Right atrium auricular region (tissue), 2 donors: Measurements from ENCODE around the gene RTBDN. TPM values are rescaled to one million over a fixed set of nuclear protein-coding genes. Genes with fewer than 3 reads are reported as not detected.

Source experiments
- DNase-seq: peaks from one replicate; pipeline ENCODE4 v3.0.0-alpha.2; 2019; ENCODE audit warnings: low spot score
- H3K27ac ChIP-seq, 2 donors: fragments of 200-600 bp; sonication (generic); 1 replicate in 1 of 2; 2 replicates in 1 of 2; pipeline ENCODE4 v1.5.1; 2016 to 2019
- H3K27me3 ChIP-seq, 2 donors: fragments of 200-600 bp; sonication (generic); one replicate each; pipeline versions ENCODE4 v1.5.1 to v1.6.0; 2017 to 2019
- H3K36me3 ChIP-seq: fragments of 200-600 bp; sonication (generic); one replicate; pipeline ENCODE4 v1.5.1; 2016
- H3K4me1 ChIP-seq, 2 donors: fragments of 200-600 bp; sonication (generic); one replicate each; pipeline versions ENCODE4 v1.5.1 to v1.6.0; 2017 to 2019
- H3K4me3 ChIP-seq, 2 donors: fragments of 200-600 bp; sonication (generic); 1 replicate in 1 of 2; 2 replicates in 1 of 2; pipeline ENCODE4 v1.5.1; 2017 to 2019; ENCODE audit warnings: mild to moderate bottlenecking in 1 of 2, moderate library complexity in 1 of 2
- H3K9me3 ChIP-seq, 2 donors: fragments of 200-600 bp; sonication (generic); one replicate each; pipeline ENCODE4 v1.5.1; 2019
- CTCF ChIP-seq, 2 donors: fragments of 200-600 bp; sonication (generic); IDR thresholded peaks; one replicate each; pipeline ENCODE4 v1.5.1; 2019; ENCODE audit warnings: antibody characterized with exemption in 2 of 2
- total RNA-seq, 2 donors: library from RNA; depleted of rRNA; stranded (reverse); fragments of >200 nt; gene quantifications; one replicate each; pipeline ENCODE4 v1.1.0, GENCODE V29; 2016

Gene RTBDN
- total RNA-seq, 2 donors from 2014 or later, result not detected

GRCh38 chr19:12867120-12868099, 33.0 kb upstream of the RTBDN start:
- peaks cover 0 to 6% of the 10 kb centered on the region in 2 donors for H3K4me1 ChIP-seq
- H3K36me3 ChIP-seq, result no peaks in the 10 kb centered on the region
- no peak overlapping the region for H3K27ac ChIP-seq
- no peaks in the 10 kb centered on the region for H3K9me3 ChIP-seq
- no peaks in the 10 kb centered on the region for H3K27me3 ChIP-seq
- no peak for TF ChIP-seq CTCF (IDR thresholded peaks at IDR 0.05)
- peak overlapping the region in 1 of 2 donors; percentile 46 for H3K4me3 ChIP-seq
- DNase-seq, result no peak

DNA sequence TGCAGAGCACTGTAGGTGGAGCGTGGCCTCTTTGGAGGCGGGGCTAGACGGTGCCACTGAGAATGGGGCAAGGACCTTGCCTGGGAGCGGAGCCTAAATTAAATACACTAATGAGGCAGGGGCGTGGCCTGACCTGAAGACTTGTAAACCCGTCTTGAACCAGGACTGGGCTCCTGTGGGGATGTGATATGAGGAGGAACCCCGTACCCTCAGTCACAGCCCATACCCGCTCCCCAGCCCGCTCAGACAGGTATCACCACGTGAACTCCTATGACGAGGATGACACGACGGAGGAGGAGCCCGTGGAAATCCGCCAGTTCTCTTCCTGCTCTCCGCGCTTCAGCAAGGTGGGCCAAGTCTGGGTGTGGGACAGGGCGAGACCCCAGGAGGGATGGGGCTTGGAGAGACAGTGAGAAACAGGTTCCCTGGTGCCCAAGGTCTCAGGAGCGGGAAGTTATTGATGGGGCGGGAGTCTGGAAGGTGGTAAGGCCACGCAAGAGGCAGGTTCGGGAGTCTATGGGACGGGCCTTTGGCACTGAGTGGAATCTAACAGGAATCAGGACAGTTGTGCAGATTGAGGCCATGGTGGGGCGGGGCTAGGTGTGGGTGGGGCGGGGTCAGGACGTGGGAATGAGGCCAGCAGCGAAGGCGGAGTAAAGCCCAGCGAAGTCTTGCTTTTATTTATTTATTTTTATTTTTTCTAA, 32.2 kb upstream of the RTBDN start:
- no peak overlapping the region for H3K4me3 ChIP-seq
- no peaks in the 10 kb centered on the region for H3K36me3 ChIP-seq
- no peak for DNase-seq
- H3K4me1 ChIP-seq, result peaks cover 0 to 6% of the 10 kb centered on the region in 2 donors
- no peak for TF ChIP-seq CTCF (IDR thresholded peaks at IDR 0.05)
- no peaks in the 10 kb centered on the region for H3K9me3 ChIP-seq
- no peak overlapping the region for H3K27ac ChIP-seq
- H3K27me3 ChIP-seq, result no peaks in the 10 kb centered on the region

DNA sequence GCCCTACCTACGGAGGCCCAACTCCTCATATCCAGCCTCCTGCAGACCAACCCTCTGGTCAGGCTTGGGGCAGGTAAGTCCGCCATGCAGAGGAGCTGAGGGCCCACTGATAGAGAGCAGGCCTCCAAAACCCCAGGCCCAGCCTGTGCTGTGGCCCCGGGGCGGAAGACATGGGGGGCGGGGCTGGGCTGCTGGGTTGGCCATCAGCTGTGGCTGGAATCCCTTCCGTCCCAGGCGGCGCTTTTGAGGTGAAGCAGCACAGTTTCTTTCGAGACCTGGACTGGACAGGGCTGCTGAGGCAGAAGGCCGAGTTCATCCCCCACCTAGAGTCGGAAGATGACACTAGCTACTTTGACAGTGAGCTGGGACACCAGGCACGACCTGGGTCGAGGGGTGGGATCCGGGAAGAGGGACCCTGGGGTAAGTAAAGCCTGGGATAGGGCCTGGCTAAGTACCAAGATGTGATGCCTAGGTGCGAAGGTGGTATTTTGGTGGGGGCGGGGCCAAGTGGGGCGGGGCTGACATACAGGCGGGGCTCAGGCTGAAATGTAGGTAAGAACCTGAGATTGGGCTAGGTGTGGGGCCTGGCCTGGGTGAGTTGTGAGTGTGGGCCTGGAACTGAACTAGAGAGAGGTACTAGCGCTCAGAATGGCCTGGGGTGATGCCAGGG, 31.5 kb upstream of the RTBDN start:
- Histone ChIP-seq H3K36me3 (no peaks in the 10 kb centered on the region), H3K27me3 (no peaks in the 10 kb centered on the region), H3K9me3 (no peaks in the 10 kb centered on the region), H3K4me3 (no peak overlapping the region), H3K27ac (no peak overlapping the region), H3K4me1 (peaks cover 0 to 6% of the 10 kb centered on the region in 2 donors)
- TF ChIP-seq CTCF (IDR thresholded peaks at IDR 0.05), result no peak
- DNase-seq, result no peak

- no peaks in the 10 kb centered on the region for H3K36me3 ChIP-seq
- H3K4me1 ChIP-seq, result peaks cover 0 to 6% of the 10 kb centered on the region in 2 donors
- H3K4me3 ChIP-seq, result no peak overlapping the region
- no peaks in the 10 kb centered on the region for H3K9me3 ChIP-seq
- no peak overlapping the region for H3K27ac ChIP-seq
- TF ChIP-seq CTCF (IDR thresholded peaks at IDR 0.05), result no peak
- no peak for DNase-seq
- H3K27me3 ChIP-seq, result no peaks in the 10 kb centered on the region
These were observed 30.6 kb upstream of the RTBDN start for GRCh38 chr19:12864721-12865715.

GRCh38 chr19:12864143-12864542, 29.8 kb upstream of the RTBDN start:
- H3K4me1 ChIP-seq, result peaks cover 0 to 6% of the 10 kb centered on the region in 2 donors
- H3K9me3 ChIP-seq, result no peaks in the 10 kb centered on the region
- no peak overlapping the region for H3K4me3 ChIP-seq
- no peak for TF ChIP-seq CTCF (IDR thresholded peaks at IDR 0.05)
- no peak overlapping the region for H3K27ac ChIP-seq
- no peaks in the 10 kb centered on the region for H3K36me3 ChIP-seq
- H3K27me3 ChIP-seq, result no peaks in the 10 kb centered on the region
- no peak for DNase-seq
